Fibroblast of skin of back (primary cell): ENCODE results near the gene ZP1. TPM values are rescaled to one million over a fixed set of nuclear protein-coding genes. Genes with fewer than 3 reads are reported as not detected.
"Not testable (repeated sequence)": the region's sequence is repeated elsewhere in the genome, so short reads cannot be mapped to it uniquely, and the experiment has no call there.

Experiments used
- DNase-seq: peaks from one replicate; pipeline ENCODE4 v3.0.0-alpha.2; 2013
- polyA plus RNA-seq, 2 experiments: library from polyadenylated mRNA; unstranded; fragments of 120-200 nt; gene quantifications; one replicate each; pipeline ENCODE4 v1.2.1, GENCODE V29; 2013; ENCODE audit not compliant: insufficient read length in 2 of 2

The ZP1 gene, protein sequence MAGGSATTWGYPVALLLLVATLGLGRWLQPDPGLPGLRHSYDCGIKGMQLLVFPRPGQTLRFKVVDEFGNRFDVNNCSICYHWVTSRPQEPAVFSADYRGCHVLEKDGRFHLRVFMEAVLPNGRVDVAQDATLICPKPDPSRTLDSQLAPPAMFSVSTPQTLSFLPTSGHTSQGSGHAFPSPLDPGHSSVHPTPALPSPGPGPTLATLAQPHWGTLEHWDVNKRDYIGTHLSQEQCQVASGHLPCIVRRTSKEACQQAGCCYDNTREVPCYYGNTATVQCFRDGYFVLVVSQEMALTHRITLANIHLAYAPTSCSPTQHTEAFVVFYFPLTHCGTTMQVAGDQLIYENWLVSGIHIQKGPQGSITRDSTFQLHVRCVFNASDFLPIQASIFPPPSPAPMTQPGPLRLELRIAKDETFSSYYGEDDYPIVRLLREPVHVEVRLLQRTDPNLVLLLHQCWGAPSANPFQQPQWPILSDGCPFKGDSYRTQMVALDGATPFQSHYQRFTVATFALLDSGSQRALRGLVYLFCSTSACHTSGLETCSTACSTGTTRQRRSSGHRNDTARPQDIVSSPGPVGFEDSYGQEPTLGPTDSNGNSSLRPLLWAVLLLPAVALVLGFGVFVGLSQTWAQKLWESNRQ
- 0.60 TPM for polyA plus RNA-seq (2013, experiment 1 of 2; ENCODE audit: insufficient read length)
- 0.77 TPM for polyA plus RNA-seq (2013, experiment 2 of 2; ENCODE audit: insufficient read length)

DNA sequence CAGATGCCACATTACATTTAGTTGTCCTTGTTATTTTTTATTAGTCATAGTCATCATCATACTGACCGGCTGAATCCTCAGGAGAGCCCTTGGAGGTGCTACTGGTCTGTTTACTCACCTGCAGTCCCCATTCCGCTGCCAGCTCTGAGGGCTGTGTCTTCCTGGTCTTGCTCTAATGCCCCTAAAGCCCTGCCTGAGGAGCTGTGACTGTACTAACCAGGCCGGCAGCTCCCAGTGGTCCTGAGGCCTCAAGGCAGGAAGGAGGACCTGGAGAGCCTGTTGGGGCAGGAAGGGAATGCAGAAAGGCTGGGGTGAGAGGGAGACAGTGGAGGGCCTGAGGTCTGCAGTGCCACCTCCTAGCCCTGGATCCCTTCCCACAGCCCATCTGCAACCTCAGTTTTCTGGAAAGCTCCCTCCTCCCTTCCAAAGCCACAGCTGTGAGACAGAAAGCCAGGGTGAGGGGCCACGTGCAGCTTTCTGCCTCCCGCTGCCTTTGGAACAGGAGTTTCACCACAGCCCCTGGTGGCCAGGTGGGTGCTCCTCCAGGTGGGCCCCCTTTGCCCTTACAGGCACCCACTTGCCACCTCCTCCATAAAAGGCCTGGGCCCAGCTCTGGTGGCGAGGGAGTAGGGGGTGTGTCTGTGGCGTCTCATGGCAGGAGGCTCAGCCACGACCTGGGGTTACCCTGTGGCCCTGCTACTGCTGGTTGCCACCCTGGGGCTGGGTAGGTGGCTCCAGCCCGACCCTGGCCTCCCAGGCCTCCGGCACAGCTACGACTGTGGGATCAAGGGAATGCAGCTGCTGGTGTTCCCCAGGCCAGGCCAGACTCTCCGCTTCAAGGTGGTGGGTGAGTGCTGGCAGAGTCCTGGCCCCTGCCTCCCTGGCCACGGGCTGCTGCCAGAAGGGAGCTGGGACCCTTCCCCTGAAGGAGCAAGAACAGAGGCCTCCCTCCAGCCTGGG, at the start of gene ZP1:
Gene ZP1 (plus strand): TSS at position 632 of the 960 bp plus-strand sequence. CDS start 20 bp downstream, at position 652.
- no peak for DNase-seq

DNA sequence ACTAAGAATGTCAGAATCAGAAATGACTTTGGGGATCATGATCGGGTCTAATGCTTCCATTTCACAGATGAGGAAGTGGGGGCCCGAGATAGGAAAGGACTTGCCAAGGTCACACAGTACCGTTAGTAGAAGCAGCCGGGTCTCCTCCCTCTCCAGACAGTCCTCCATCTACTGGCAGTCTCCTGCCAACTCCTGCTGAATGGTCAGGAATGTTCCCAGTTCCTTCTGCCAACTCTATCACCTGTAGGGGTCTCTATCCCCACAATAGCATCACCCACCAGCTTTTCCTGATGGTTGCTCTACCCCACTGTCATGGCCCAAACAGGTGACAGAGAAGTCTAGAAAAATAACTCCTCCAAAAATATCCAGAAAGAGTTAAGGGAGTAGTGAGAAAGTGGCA, 49.3 kb upstream of the ZP1 start:
- no peak for DNase-seq

DNA sequence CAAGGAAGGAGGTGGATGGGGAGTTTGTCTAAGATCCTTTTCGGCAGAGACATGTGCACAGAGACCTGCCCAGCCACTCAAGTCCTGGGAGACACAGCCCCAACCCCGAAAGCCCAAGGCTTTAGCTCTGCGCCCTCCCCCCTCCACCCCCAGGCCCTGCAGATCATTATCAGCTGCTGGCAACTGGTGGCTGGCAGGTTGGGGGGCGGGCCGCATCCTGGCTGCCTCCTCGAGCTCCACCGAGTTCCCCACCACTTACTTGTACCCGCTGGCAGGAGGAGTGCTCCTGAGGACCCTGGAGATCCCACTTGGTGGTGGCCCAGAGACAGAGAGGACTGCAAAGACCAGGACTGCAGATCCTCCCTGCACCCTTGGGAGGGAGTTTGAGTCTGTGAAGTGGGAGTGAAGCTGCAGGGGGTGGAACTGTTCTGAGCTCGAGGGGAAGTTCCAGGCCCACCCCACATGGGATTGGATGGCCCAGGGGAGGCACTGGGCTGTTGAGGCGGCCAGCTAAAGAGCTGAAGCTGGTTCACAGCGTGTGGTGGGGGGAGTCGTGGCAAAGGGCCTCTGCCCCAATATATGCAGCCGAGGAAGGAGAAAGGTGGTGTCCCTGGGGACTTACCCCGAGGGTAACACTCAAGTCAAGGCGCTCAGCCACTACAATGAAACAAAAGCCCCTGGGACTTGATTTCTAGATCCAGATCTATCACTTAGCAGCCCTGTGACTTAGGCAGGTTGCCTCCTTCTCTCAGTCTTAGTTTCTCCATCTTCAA, 45.3 kb upstream of the ZP1 start:
- no peak for DNase-seq

DNA sequence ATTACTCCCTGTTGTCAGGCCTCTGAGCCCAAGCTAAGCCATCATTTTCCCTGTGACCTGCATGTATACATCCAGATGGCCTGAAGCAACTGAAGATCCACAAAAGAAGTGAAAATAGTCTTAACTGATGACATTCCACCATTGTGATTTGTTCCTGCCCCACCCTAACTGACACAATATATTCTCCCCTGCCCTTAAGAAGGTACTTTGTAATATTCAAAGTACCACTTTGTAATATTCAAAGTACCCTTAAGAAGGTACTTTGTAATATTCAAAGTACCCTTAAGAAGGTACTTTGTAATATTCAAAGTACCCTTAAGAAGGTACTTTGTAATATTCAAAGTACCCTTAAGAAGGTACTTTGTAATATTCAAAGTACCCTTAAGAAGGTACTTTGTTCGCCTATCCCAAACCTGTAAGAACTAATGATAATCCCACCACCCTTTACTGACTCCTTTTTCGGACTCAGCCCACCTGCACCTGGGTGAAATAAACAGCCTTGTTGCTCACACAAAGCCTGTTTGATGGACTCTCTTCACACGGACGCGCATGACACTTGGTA, 43.5 kb upstream of the ZP1 start:
- not testable (repeated sequence) for DNase-seq

DNA sequence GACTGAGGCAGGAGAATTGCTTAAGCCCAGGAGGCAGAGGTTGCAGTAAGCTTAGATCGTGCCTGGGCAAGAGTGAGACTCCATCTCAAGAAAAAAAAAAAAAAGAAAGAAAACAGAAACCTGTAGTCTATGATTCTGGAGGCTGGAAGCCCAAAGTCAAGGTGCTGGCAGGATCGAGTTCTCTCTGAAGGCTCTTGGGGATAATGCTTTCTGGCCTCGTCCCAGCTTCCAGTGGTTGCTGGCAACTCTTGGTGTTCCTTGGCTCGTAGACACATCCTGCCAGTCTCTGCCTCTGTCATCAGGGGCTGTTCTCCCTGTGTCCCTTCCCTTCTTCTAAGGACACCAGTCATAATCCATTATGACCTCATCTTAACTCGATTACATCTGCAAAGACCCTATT, 42.2 kb upstream of the ZP1 start:
- no peak for DNase-seq

DNA sequence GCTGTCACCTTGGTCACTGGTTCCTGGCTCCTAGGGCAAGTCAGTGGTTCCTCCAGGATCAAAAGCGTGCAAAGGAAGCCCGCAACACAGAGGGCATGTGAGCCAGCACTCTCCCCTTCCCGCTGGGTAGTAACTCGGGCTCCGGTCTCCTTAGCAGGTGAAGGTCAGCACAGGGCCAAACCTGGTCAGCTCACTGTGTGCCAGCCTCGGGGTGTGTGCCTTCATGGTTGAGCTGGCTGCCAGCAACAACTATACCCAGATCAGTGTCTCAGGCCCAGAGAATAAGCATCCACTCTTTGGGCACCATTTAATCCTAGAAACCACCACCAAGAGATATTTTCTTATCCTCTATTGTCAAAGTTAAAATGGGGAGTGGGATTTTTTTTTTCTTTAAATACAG, 41.6 kb upstream of the ZP1 start:
- DNase-seq, result no peak

DNA sequence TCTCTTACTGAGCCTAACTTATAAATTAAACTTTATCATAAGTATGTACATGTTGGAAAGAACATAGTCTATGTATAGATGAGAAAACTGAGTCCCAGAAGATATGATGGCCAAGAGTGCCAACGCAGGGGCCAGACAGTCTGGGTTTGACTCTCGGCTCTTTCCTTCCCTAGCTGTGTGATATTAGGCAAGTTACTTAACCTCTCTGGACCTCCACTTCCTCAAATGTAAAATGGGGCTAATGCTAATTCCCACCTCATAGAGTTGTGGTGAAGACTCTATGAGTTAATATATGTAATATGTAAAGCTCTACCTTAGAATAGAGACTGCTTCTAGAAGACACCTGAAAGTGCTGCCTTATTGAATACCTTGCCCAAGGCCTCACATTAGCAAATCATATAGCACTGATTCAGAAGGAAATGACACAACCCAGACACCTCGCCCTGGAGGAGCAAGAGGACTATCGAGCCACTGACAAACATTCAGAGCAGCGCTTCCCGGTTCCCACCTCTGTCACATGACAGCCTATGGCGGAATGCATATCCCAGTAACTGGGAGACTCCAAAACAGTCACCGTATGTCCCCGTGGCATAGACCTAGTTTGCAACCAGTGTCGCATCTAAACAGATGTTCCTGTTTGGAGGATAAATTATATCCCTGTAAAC, 36.7 kb upstream of the ZP1 start:
- no peak for DNase-seq

DNA sequence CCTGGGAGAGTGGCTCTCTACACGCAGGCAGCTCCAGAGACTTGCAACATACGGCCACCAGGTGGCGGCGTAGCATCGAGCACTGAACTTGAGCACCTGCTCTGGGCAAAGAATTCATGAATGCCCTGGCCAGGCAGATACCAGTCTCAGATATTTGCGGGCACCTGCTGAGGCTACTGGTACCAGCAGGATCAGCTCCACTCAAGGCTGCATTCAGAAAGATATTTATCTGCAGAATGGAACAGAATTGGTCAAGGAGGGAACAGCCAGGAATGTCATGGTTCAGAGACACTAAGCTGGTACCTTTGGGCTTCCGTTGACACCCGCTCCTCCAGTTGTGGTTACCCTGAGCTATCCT, 36.2 kb upstream of the ZP1 start:
- peak; percentile 62 for DNase-seq

DNA sequence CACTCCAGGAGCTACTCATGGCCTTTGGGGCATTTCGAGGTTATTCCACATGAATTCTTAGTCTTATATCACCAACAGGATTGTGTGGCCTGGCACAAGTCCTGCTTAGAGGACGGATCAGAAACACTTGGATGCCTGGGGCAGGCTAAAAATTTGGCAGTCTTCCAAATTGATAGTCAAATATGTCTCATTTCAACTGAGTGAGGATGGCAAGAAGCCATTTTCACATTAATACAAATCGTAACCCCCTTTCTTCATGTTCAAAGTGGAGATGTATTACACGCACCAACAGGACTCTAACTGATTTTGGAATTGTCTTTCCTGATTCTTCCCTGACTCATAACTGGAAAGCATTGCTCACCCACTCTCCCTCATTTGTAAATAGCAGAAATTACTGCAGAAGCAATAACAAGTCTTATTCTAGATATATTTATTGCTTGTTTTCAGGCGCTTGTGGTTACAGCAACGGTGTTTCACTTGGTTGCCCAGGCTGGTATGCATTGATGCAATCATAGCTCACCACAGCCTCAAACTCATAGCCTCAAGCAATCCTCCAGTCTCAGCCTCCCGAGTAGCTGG, 35.8 kb upstream of the ZP1 start:
- no peak for DNase-seq

DNA sequence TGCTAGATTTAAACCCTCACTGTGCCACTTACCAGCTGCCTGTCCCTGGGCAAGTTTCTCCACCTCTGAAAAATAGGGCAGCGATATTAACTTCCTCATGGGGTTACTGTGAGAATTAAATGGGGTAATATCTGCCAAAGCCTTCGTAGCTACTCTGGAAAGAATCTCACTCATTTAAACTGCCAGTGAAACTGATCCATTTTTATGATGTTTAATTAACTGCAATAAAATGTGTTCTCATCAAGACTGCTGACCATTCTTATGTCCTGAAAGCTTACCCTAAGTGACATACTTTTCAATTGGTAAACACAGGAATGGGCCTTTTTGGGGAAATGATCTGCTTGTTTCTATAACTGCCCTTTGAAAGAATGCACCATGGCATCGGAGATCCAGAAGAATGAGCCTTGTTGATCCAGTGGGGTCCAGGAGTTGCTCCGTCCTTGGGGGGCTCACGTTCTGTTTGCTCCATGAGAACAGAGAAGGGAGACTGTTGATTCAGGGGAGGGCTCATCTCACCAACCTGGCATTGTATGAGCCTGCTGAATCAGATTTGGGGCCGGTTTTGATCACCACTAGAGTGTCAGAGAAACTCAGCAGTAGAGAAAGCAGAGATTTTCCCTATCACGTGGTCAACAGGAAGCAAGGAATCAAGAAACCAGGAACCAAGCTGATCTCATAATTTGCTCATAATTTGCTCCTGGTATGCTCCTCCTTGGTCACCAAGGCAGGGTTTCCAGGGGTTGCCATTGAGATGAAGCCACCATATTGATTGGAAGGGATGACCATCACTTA, 32.4 kb upstream of the ZP1 start:
- no peak for DNase-seq

DNA sequence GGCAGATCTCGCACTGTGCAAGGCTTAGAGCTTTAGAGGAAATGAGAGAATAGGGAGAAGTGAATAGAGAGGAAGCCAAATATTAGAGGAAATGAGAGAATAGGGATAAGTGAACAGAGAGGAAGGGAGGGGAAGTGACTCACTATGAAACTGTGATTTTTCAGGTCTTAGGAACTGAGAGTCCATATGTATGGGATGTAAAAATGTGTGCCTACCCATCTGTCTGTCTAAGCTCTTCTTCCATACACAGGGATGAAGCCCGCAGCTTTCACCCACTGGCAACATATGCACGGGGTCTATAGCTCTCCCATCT, 31.9 kb upstream of the ZP1 start:
- no peak for DNase-seq

DNA sequence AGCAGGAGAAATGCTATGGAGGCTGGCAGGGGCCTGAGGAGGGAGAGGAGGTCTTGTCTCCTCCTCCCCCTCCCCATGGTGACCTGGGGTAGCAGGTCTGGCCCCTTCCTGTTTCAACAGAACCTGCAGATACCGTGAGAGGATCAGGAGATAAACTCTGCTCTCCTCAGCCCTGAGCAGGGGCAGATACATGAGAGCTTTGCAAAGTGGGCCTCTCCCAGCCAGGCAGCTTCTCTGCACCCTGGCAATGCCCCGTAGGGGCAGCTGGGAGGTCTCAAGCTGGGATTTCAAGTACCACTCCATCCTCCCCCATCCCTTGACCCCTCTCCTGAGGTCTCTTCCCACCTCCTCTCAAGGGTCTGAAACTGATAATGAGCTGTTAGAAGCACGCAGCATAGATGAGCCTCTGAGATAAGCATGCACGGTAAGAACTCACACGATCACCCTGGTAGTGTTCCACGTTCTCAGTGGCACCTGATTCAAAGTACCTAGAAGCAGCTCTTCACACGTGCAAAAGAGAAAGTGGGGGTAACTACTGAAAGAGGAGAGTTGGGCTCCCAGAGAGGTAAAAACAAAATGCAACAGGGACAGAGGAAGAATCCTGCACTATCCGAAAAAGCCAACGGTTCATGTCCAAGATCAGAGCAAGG, 30.4 kb upstream of the ZP1 start:
- DNase-seq, result no peak

DNA sequence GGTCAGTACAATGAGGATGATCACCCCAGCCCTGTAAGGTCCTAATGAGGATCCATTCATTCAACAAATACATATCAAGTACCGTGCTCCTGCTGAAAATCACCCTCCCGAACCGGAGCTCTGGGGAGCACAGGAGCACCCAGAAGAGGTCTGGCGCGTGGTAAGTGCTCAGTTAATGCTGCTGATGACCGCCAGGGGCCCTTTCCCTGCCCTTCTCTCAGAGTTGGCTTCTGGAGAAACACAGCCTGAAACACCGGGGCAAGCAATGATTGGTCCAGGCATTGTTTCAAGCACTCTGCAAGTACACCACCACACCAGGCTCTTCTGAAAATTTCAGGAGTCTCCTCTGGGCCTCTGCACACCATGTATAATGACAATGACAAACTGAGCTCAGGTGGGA, 29.2 kb upstream of the ZP1 start:
- peak; percentile 27 for DNase-seq

DNA sequence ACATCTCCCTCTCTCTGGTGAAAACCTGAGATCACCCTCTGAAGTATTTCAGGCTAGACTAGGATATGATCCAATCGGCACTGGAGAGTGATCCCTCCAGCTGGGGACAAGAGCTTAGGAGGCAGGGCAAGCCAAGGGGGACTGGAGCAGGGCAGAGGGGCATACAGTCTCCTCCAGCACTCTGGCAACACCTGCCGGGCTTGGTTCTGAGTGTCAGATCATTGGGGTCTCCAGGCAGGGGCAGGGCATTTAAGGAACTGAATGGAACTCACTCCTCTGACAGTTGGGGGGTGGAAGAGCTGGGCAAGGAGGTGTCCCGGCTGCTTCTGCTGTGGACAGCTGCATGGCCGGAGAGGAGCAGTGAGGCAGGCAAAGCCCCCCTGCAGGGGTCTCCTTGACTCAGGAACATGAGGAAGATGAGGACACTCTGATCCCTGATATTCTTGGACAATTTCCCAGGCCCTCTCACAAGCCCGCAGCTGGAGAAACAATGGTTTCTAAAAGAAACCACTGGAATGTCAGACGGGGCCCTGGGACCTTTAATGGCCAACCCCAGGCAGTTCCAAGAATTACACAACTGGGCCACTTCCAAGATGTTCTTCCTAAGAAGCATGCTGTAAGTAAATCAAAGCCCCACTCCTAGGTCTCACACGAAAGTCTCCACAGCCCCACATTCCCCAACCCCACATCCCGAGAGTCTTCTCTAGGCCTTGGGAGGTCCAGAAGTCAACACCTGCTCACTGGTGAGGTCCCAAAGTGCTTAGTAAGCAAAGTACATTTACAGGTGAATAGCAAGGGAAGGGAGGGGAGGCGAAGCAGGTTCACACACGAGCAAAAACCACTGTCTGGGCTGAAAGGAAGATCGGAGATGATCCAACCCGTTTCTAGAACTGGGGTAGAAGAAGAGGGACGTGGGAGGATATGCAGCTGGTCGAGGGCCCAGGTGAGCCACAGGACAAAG, 26.6 kb upstream of the ZP1 start:
- peak; percentile 92 for DNase-seq

DNA sequence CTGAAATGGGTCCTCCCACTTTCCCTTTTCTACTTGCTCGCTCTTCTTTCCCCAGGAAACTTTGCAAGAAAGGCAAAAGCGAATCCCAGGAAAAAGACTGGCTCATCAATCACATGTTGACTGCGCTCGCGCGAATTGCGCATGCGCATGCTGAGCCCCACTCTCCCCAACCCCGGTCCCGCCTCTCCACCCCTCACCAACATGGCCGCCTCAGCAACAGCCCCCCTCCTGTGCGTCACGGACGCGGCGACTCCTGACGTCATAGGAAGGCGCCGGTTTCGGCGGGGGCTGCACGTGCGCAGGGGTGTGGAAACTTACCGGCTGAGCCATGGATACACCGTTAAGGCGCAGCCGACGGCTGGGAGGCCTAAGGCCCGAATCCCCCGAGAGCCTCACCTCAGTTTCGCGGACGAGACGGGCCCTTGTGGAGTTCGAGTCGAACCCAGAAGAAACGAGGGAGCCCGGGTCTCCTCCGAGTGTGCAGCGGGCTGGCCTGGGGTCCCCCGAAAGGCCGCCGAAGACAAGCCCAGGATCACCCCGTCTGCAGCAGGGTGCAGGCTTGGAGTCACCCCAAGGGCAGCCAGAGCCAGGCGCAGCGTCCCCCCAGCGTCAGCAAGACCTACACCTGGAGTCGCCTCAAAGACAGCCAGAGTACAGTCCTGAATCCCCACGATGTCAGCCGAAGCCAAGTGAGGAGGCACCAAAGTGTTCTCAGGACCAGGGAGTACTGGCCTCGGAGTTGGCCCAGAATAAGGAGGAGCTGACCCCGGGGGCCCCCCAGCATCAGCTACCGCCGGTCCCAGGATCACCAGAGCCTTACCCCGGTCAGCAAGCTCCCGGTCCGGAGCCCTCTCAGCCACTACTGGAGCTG, 25.3 kb upstream of the ZP1 start, which contains the start of gene CCDC86:
Gene CCDC86 (plus strand): TSS at position 317 of the 871 bp plus-strand sequence. CDS start 12 bp downstream, at position 329.
- DNase-seq, result peak; percentile 94

DNA sequence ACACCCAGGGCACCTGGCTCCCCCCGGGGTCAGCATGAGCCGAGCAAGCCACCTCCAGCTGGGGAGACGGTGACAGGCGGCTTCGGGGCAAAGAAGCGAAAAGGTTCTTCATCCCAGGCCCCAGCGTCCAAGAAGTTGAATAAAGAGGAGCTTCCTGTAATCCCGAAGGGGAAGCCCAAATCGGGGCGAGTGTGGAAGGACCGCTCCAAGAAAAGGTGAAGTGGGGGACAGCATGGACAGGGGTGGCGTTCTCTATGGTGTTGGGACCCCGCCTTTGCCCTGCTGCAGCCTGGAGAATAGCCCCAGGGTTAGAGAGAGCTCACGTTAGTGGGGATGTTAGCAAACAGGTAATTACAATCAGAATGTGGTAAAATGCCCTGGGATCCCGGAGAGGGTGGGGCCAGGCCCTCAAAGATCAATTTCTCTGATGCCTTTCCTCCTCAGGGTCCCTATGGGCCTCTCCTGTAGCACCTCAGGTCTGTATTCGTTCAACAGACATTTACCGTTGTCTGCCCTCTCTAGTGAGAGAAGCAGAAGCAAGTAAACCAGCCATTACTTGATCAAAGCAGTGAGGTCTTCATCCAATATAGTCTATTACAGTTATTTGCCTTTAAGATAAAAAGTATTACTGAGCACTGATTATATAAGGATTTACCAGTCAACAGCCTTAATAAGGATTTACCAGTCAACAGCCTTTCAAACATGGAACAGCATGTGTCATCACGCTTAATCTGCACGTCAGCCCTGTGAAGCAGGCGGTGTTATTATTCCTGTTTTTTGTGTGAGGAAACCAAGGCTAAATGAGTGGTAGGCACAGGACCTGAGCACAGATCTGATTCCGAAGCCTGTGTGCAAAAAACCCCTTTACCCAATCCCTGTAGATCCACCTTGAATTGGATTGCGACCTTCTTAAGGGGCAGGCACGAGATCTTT, 24.4 kb upstream of the ZP1 start:
- no peak for DNase-seq
